Glutamatergic neuron (in vitro differentiated cells): ENCODE data around the gene TRUB1. TPM values are rescaled to one million over a fixed set of nuclear protein-coding genes. Genes with fewer than 3 reads are reported as not detected.

ENCODE experiments used
- DNase-seq: peaks from one replicate; pipeline ENCODE4 v3.0.0; 2022
- H3K27ac Mint-ChIP-seq: one replicate; pipeline ENCODE4 v1.8.0; 2020; ENCODE audit warnings: mild to moderate bottlenecking, mixed read lengths, inconsistent platforms; ENCODE audit not compliant: unreplicated experiment
- H3K27me3 Mint-ChIP-seq: one replicate; pipeline ENCODE4 v1.8.0; 2020; ENCODE audit warnings: mild to moderate bottlenecking, moderate library complexity, mixed read lengths, inconsistent platforms; ENCODE audit not compliant: unreplicated experiment
- H3K36me3 Mint-ChIP-seq: one replicate; pipeline ENCODE4 v1.8.0; 2020; ENCODE audit warnings: mild to moderate bottlenecking, mixed read lengths, inconsistent platforms; ENCODE audit not compliant: unreplicated experiment
- H3K4me1 Mint-ChIP-seq: one replicate; pipeline ENCODE4 v1.8.0; 2020; ENCODE audit warnings: mild to moderate bottlenecking, low read depth, mixed read lengths, inconsistent platforms; ENCODE audit not compliant: unreplicated experiment
- H3K4me3 Mint-ChIP-seq: one replicate; pipeline ENCODE4 v1.8.0; 2020; ENCODE audit warnings: mild to moderate bottlenecking, mixed read lengths, inconsistent platforms; ENCODE audit not compliant: unreplicated experiment
- H3K9me3 Mint-ChIP-seq: one replicate; pipeline ENCODE4 v1.8.0; 2020; ENCODE audit warnings: mild to moderate bottlenecking, moderate library complexity, mixed read lengths, inconsistent platforms; ENCODE audit not compliant: unreplicated experiment
- total RNA-seq: library from RNA; stranded (reverse); fragmentation: NEBNext Ultra II Directional; extraction: Animal tissue kit (Norgen Biotek cat#: 25700); gene quantifications from one replicate; pipeline ENCODE4 v1.2.1, GENCODE V29; 2021; ENCODE audit not compliant: unreplicated experiment
- TF ChIP-seq, protein P1 (sequence below): fragments of 200-600 bp; sonication (generic); IDR thresholded peaks from one replicate; pipeline ENCODE4 v1.5.0; 2021; ENCODE audit not compliant: partially characterized antibody, unreplicated experiment

TRUB1 gene
- total RNA-seq, 1 donor from 2014 or later = 32.8 TPM

- peaks cover 6% of the 10 kb centered on the region for H3K9me3 Mint-ChIP-seq
- no peaks in the 10 kb centered on the region for H3K27me3 Mint-ChIP-seq
- TF ChIP-seq, protein P1, sequence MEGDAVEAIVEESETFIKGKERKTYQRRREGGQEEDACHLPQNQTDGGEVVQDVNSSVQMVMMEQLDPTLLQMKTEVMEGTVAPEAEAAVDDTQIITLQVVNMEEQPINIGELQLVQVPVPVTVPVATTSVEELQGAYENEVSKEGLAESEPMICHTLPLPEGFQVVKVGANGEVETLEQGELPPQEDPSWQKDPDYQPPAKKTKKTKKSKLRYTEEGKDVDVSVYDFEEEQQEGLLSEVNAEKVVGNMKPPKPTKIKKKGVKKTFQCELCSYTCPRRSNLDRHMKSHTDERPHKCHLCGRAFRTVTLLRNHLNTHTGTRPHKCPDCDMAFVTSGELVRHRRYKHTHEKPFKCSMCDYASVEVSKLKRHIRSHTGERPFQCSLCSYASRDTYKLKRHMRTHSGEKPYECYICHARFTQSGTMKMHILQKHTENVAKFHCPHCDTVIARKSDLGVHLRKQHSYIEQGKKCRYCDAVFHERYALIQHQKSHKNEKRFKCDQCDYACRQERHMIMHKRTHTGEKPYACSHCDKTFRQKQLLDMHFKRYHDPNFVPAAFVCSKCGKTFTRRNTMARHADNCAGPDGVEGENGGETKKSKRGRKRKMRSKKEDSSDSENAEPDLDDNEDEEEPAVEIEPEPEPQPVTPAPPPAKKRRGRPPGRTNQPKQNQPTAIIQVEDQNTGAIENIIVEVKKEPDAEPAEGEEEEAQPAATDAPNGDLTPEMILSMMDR = no peak
- no peaks in the 10 kb centered on the region for H3K36me3 Mint-ChIP-seq
- no peak overlapping the region for H3K4me3 Mint-ChIP-seq
- H3K4me1 Mint-ChIP-seq = peaks cover 19% of the 10 kb centered on the region
- H3K27ac Mint-ChIP-seq = peak overlapping the region; percentile 3
- no peak for DNase-seq
These were observed 80.4 kb downstream of the TRUB1 start for GRCh38 chr10:115018185-115018931.

GRCh38 chr10:115020449-115020848, 82.5 kb downstream of the TRUB1 start:
- peaks cover 3% of the 10 kb centered on the region for H3K9me3 Mint-ChIP-seq
- H3K36me3 Mint-ChIP-seq = no peaks in the 10 kb centered on the region
- no peak overlapping the region for H3K27ac Mint-ChIP-seq
- no peak for DNase-seq
- peaks cover 24% of the 10 kb centered on the region for H3K4me1 Mint-ChIP-seq
- H3K4me3 Mint-ChIP-seq = no peak overlapping the region
- TF ChIP-seq, protein P1 = no peak
- no peaks in the 10 kb centered on the region for H3K27me3 Mint-ChIP-seq

DNA sequence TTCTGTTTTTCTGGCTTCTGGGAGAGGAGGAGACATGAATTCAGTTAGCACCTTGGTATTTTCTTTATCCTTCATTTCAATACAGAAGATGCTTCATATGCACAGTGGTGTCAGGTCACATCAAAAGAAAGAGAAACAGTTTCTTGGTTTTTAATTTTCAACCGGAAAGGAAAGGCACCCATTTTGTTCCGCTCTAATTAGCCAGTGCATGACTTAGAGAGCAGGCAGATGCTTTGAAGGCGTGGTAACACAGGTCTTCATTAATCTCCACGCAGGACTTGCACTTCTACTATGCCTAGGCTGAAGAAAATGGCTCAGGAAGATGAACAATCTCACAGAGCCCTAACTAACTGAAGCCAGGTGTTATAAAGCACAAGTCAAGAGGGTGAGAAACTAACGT, 84.7 kb downstream of the TRUB1 start:
- H3K4me1 Mint-ChIP-seq = peaks cover 24% of the 10 kb centered on the region
- no peaks in the 10 kb centered on the region for H3K27me3 Mint-ChIP-seq
- H3K9me3 Mint-ChIP-seq = peaks cover 2% of the 10 kb centered on the region

GRCh38 chr10:115023715-115024114, 85.7 kb downstream of the TRUB1 start:
- TF ChIP-seq, protein P1 = no peak
- peaks cover 2% of the 10 kb centered on the region for H3K9me3 Mint-ChIP-seq
- H3K36me3 Mint-ChIP-seq = no peaks in the 10 kb centered on the region
- no peak overlapping the region for H3K27ac Mint-ChIP-seq
- peaks cover 17% of the 10 kb centered on the region for H3K4me1 Mint-ChIP-seq
- H3K4me3 Mint-ChIP-seq = no peak overlapping the region
- no peak for DNase-seq
- H3K27me3 Mint-ChIP-seq = no peaks in the 10 kb centered on the region

More for the DNA sequence above, 84.7 kb downstream of the TRUB1 start:
- no peaks in the 10 kb centered on the region for H3K36me3 Mint-ChIP-seq
- H3K27ac Mint-ChIP-seq = peak overlapping the region; percentile 7
- no peak overlapping the region for H3K4me3 Mint-ChIP-seq
- TF ChIP-seq, protein P1 = no peak
- DNase-seq = no peak

DNA sequence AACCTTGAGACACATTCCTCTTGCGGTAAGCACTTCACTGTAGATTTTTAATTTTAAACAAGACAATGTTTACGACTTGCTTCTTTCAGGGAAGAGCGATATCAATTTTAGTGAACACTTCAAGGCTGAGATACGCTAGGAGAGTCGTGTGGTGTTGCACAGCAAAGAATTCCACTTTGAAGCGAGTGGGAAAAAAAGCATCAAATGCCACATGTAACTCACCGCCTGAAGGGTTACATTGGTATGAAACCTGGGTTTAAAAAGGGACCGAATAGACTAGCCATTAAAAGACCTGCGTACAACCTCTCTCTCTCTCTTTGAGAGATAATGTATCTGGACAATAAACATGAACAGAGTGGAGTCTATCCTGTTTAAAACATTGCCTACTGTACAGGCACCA, 86.4 kb downstream of the TRUB1 start:
- TF ChIP-seq, protein P1 = no peak
- Mint-ChIP-seq H3K36me3 (no peaks in the 10 kb centered on the region), H3K27me3 (no peaks in the 10 kb centered on the region), H3K4me3 (no peak overlapping the region), H3K27ac (no peak overlapping the region), H3K9me3 (no peaks in the 10 kb centered on the region), H3K4me1 (peaks cover 11% of the 10 kb centered on the region)
- DNase-seq = no peak
